HG02884 (cell line): ENCODE measurements around the gene ADAMTS3.
A peak's percentile ranks its signal among the peaks of the same experiment; 100 is the strongest.

ENCODE experiments used
- ATAC-seq: cut with Tn5 transposase; IDR thresholded peaks from one replicate; pipeline ENCODE4 v1.9.1; 2021; ENCODE audit warnings: mild to moderate bottlenecking, moderate library complexity; ENCODE audit not compliant: unreplicated experiment

Gene ADAMTS3

GRCh38 chr4:72357908-72358307 is 211.1 kb downstream of the ADAMTS3 start:
- ATAC-seq, result no peak

- ATAC-seq, result no peak
These were observed 216.3 kb downstream of the ADAMTS3 start for GRCh38 chr4:72352711-72353110.

DNA sequence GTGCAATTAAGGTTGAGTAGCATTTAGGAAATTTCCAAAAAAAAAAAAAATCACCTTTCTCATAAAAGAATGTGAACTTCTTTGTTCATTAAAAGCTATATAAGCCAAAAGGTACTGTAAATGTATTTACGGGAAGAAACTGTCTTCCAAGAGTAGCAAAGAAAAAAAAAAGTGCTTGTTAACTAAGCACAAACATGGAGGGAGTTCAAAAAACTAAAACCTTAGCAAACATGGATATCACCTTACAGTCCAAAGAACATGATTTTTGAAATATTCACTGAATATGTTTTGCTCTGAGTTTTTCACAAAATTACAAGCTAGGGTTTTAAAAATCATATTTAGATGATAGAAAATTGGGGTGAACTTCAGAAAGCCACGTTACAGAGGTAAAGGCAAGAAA is 217.5 kb downstream of the ADAMTS3 start:
- no peak for ATAC-seq

DNA sequence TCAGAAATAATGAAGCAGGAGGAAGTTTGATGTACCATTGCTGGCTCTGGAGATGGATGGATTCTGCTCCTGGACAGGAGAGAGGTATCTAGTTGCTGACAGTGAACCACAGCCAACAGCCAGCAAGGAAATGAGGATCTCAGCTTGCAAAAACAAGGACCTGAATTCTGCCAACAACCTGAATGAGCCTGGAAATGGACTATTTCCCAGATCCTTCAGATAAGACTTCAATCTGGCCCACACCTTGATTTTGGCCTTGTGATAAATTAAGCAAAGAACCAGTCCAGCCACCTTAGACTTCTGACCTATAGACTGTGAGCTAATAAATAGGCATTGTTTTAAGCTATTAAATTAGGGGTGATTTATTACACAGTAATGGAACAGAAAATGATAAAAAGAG is 220.3 kb downstream of the ADAMTS3 start:
- ATAC-seq, result no peak

DNA sequence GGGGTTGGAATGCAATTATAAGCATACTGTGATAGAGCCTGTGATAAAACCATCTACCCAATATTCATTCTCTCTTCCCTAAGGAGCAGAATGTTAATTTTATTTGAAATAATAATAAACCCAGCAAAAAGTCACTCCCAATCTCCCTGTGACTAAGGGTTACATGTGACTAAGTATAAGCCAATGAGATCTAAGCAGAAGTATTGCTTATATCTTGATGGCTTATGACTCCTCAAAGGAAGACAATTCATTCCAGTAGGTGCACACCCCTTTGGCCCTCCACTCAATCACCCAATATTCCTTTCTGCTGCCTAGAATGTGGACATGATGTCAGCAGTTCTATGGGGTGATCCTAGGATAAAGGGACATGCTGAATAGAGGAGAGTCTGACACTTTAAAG is 224.6 kb downstream of the ADAMTS3 start:
- no peak for ATAC-seq

GRCh38 chr4:72341432-72341820 is 227.6 kb downstream of the ADAMTS3 start:
- no peak for ATAC-seq

GRCh38 chr4:72340803-72341431 is 228.1 kb downstream of the ADAMTS3 start:
- no peak for ATAC-seq

- no peak for ATAC-seq
These were observed 231.0 kb downstream of the ADAMTS3 start for GRCh38 chr4:72338060-72338459.

DNA sequence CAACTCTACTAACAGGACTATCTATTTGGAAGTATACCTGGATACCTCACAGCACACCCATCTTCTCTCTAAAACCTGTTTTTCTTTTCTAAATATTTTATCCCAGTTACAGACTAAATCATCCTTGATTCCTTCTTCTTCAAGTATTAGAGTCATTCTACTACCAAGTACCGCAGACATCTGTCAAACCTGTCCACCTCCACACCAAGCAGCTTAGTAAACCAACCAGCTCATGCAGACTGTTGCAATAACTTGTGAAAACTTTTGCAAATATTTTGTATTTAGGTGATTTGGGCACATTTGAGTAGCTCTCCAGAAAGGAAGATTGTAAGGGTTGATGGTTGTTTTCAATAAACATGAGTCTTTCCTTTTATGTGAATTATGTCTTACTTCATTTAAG is 238.6 kb downstream of the ADAMTS3 start:
- ATAC-seq, result no peak

DNA sequence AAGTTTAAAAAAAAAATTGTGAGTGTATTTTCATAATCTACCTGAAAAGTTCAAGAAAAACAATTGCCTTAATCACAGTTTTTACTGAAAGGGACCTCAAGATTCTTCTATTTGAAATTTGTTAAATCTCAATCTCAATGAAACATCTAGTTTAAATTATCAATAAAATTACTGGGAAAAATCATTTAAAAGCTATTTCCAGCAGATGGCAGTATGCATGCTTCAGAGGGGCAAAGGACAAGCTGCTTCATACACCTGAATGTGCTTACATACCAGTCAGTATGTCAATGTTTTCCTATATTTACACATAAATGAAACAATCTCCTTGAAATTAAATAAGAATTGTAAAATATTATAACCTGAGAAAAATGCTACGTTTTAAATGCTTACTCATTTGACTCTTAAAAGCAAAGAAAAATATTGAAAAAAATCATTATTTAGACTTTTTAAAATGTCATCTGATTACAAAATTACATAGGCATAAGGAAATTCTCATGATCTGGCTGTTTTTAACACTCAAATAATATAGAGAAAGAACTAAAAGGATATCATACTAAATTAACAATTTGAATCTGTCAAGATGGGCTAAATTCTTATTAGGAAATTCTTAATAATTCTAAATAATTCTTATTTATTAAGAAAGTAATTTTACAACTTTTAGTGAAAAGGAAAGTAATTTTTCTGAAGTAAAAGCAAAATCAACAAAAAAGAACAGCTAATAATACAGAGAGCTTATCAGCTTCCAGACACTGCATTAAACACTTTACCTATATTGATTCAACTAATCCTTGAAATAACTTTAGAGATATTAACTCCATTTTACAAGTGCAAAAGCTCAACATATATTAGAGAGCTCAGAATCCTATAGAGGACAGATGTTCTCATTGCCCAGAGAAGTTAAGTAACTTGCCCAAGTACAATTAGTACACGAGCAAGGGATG is 242.1 kb downstream of the ADAMTS3 start:
- ATAC-seq, result peak; percentile 52

DNA sequence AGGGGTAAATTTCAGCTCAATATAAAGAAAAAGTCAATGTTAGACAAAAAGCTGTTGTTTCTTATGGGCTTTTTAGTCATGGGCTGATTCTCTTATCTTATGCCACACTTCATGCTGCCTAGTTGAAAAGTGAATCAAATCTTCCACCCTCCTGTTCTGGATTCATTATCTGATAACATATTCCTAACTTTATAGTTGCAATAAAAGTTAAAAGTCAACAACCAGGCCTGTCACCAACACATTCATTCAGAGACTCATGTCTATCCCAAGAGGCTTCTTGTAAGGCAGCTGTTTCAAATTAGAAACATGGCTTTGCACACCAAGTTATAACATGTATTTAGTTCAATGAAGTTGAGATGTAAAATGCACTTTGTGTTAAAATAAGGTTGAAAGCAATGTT is 243.8 kb downstream of the ADAMTS3 start:
- ATAC-seq, result no peak

DNA sequence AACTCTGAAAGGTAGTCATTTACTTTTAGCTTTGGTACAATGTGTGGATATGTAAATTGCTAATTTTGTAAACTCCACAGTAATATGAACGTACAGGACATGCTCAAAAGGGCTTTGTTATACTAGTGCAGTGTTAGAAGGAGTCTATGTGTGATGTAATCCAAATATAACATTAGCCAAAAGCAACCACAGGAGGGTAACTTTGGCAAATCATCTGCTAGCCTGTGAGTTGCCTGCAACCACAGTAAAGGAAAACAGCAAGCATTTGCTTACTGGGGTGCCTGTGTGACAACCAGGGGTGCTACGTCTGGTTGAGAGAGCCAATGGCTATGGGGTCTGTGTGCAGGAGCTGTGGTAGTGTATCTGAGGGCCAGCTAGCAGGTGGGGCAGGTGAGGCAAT is 245.8 kb downstream of the ADAMTS3 start:
- no peak for ATAC-seq

DNA sequence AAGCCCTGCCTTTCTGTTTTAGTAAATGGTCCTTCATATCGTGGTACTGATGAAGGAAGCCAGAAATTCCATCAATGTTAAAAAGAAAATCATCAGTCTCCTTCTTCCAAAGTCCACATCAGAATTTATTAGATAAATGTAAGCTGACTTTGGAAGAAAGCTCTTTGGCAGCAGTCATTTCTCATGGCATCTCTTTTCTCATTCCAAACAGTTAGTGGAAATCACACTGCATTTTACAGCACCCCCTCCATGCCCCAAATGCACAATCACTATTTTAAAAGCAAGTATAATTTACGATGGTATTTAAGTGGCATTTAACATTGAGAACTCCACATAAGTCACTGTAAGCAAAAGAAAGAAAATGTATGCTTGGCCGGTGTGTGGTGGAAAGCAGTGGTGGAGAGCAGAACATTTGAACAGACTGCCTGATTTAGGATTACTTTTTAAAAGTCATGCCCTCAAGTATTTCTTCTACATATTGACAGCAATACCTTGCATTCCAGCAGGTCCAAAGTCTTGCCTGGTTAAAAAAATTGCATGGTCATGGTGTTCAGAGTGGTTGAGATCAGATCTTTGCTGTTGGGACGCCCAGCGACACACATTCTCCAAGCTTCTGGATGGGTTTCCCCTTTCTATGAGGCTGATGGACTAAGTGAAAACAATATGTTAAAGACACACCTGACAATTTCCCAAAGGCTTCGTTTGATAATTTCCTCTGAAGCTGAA is 248.6 kb downstream of the ADAMTS3 start:
- no peak for ATAC-seq

- ATAC-seq, result no peak
These were observed 249.4 kb downstream of the ADAMTS3 start for GRCh38 chr4:72319601-72320021.

DNA sequence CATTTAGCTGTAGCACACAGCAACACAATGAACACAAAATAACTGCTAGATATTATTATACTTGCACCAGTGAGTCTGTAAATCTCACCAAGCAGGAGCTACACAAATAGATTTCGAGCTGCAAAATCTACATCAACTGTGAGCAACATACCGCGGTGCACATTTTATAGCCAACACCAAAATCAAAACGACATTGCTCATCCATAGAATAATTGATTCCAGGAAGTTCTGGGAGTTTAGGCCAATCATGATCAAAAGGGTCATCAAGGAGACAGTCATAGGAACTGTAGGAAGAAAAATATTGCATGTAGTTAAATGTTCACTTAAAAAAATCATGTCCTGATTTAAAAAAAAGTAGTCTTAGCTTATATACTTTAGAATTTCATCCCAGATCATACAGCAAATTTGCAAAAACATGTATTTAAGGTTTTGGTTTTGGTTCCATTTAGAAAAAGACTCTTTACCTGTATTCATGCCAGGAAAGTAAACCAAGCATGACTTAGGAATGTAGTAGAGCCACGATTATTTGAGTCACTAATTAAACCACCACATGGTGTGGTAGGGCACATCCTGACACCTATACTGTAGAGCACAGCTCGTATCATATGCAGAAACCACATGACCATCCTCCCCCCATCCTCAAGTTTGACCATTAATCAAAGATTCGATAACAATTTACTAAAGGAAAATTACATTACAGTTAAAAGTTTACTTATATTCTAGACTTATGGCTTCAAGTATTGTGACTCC is 250.4 kb downstream of the ADAMTS3 start:
- ATAC-seq, result no peak

DNA sequence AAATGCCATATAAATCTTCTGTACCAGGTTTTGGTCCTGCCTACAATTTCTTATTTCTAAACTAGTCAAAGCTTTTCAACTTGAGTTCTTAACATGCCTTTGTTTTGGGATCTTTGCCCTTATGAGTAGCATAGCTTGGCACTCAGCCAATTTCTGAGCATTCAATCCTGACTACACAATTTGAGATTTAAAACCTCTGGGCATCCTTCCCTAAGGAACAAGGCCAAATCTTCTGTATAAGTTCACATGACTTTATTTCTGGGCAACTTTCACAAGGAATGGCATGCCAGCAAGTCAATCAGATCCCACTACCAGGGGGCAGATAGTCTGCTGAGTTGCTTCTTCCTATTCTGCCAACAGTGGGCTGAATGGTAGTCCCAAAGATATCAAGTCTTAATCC is 254.2 kb downstream of the ADAMTS3 start:
- no peak for ATAC-seq

GRCh38 chr4:72313121-72313520 is 255.9 kb downstream of the ADAMTS3 start:
- ATAC-seq, result no peak

DNA sequence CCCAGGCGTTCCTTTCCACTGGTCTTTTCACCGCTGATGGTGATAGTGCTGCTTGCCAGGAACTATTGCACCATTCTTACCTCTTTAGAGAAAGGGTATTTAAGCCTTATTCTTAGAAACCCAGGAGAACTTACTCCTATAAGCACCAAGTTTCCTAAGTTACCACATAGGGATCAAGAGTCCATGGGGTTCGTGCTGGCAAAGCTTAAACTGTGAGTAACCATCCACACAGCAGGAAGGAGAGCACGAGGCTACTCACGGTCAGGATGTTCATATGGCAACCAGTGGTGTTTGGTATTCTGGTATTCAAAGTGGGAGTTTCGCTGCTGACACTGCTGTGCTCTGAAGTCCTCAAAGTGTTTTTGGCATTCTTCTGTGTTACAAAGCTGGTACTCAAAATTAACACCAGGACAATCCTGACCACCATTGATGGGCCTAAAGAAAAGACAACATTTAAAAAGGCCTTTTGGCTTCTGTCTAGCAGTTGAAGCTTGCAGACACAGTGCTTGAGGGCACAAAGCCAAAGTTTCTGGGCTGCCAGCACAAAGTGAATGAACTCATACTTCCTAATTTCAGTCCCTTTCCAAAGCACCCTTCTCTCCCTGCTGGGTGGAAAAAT is 256.9 kb downstream of the ADAMTS3 start:
- no peak for ATAC-seq

GRCh38 chr4:72311291-72311690 is 257.7 kb downstream of the ADAMTS3 start:
- no peak for ATAC-seq

GRCh38 chr4:72305620-72306019 is 263.4 kb downstream of the ADAMTS3 start:
- no peak for ATAC-seq

- ATAC-seq, result no peak
These were observed 263.9 kb downstream of the ADAMTS3 start for GRCh38 chr4:72305080-72305479.
